Natural killer cell (primary cell): ENCODE results near the gene KCNQ1OT1. TPM values are rescaled to one million over a fixed set of nuclear protein-coding genes. Genes with fewer than 3 reads are reported as not detected.

Source experiments
- ATAC-seq, 3 donors: fragments of 150-1000 bp in 2 of 3; fragments of 200-7000 bp in 1 of 3; cut with Tn5 transposase; 1 replicate in 1 of 3; 2 replicates in 2 of 3; pipeline ENCODE4 v1.10.0; 2021; ENCODE audit warnings: mild to moderate bottlenecking in 2 of 3, moderate library complexity in 2 of 3
- DNase-seq, 2 donors: peaks; one replicate each; pipeline versions ENCODE4 v3.0.0 to v3.0.0-alpha.2; 2013 to 2021; ENCODE audit warnings: mixed read lengths in 1 of 2
- H3K27ac ChIP-seq: one replicate; pipeline ENCODE4 v1.5.1; 2013; ENCODE audit warnings: mild to moderate bottlenecking, low read length
- H3K27me3 ChIP-seq: one replicate; pipeline ENCODE4 v1.6.1; 2013; ENCODE audit warnings: low read length; ENCODE audit not compliant: control insufficient read depth, insufficient read depth
- H3K36me3 ChIP-seq: one replicate; pipeline ENCODE4 v1.6.1; 2013; ENCODE audit warnings: low read length; ENCODE audit not compliant: control insufficient read depth, insufficient read depth
- H3K4me1 ChIP-seq: one replicate; pipeline ENCODE4 v1.6.1; 2013; ENCODE audit warnings: low read length; ENCODE audit not compliant: control insufficient read depth, insufficient read depth
- H3K4me3 ChIP-seq: one replicate; pipeline ENCODE4 v1.5.1; 2013; ENCODE audit warnings: low read length
- H3K9me3 ChIP-seq: one replicate; pipeline ENCODE4 v1.6.1; 2013; ENCODE audit warnings: low read length; ENCODE audit not compliant: control insufficient read depth, insufficient read depth
- H3K27ac Mint-ChIP-seq, 2 donors: one replicate each; pipeline ENCODE4 v1.8.0; 2022; ENCODE audit warnings: mild to moderate bottlenecking in 2 of 2, mixed read lengths in 2 of 2, moderate library complexity in 1 of 2
- H3K27me3 Mint-ChIP-seq, 2 donors: one replicate each; pipeline ENCODE4 v1.8.0; 2022; ENCODE audit warnings: low read depth in 2 of 2, mixed read lengths in 2 of 2
- H3K36me3 Mint-ChIP-seq: one replicate; pipeline ENCODE4 v1.8.0; 2022; ENCODE audit warnings: mixed read lengths
- H3K4me1 Mint-ChIP-seq, 2 donors: one replicate each; pipeline ENCODE4 v1.8.0; 2022; ENCODE audit warnings: mixed read lengths in 2 of 2
- H3K4me3 Mint-ChIP-seq: one replicate; pipeline ENCODE4 v1.8.0; 2022; ENCODE audit warnings: mild to moderate bottlenecking, moderate library complexity, mixed read lengths
- H3K9me3 Mint-ChIP-seq, 2 donors: one replicate each; pipeline ENCODE4 v1.8.0; 2022; ENCODE audit warnings: mixed read lengths in 2 of 2
- WGBS: methylation state at CpG from one replicate; pipeline ENCODE4 v1.1.7; 2013; ENCODE audit warnings: missing lambda C conversion rate; ENCODE audit not compliant: insufficient coverage; 5-methylcytosine and 5-hydroxymethylcytosine counted together
- intact Hi-C: fragments of 100-400 bp; cut with micrococcal nuclease; formaldehyde crosslinking; loops from one replicate; pipeline ENCODE4 v1.14.2; 2022
- total RNA-seq, 4 donors: library from RNA; stranded (reverse); fragments of 120-200 nt in 1 of 4; gene quantifications; one replicate each; pipeline versions ENCODE4 v1.2.3 to v1.2.4, GENCODE V29; 2013 to 2022
- TF ChIP-seq, protein P1 (sequence below): fragments of 200-600 bp; IDR thresholded peaks from one replicate; pipeline ENCODE4 v1.8.0; 2022; ENCODE audit warnings: antibody characterized with exemption

Gene KCNQ1OT1
- total RNA-seq, 3 donors from 2014 or later (not counting 1 experiment from before 2014, with no cell fraction given): 0.72 to 0.78 (median 0.75) TPM

GRCh38 chr11:2715716-2716350 is 16.0 kb upstream of the KCNQ1OT1 start:
- Mint-ChIP-seq H3K27me3 (no peaks in the 10 kb centered on the region), H3K4me1 (no peaks in the 10 kb centered on the region), H3K36me3 (no peaks in the 10 kb centered on the region), H3K4me3 (no peak overlapping the region), H3K27ac (no peak overlapping the region), H3K9me3 (no peaks in the 10 kb centered on the region)
- H3K4me3 ChIP-seq: no peak overlapping the region
- TF ChIP-seq, protein P1, sequence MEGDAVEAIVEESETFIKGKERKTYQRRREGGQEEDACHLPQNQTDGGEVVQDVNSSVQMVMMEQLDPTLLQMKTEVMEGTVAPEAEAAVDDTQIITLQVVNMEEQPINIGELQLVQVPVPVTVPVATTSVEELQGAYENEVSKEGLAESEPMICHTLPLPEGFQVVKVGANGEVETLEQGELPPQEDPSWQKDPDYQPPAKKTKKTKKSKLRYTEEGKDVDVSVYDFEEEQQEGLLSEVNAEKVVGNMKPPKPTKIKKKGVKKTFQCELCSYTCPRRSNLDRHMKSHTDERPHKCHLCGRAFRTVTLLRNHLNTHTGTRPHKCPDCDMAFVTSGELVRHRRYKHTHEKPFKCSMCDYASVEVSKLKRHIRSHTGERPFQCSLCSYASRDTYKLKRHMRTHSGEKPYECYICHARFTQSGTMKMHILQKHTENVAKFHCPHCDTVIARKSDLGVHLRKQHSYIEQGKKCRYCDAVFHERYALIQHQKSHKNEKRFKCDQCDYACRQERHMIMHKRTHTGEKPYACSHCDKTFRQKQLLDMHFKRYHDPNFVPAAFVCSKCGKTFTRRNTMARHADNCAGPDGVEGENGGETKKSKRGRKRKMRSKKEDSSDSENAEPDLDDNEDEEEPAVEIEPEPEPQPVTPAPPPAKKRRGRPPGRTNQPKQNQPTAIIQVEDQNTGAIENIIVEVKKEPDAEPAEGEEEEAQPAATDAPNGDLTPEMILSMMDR: no peak
- intact Hi-C loops: no loop called here
- H3K27me3 ChIP-seq: no peaks in the 10 kb centered on the region
- H3K36me3 ChIP-seq: no peaks in the 10 kb centered on the region
- ATAC-seq: no peak
- WGBS: 94% methylated on average over 15 of the region's 15 CpGs
- H3K27ac ChIP-seq: no peak overlapping the region
- no peaks in the 10 kb centered on the region for H3K9me3 ChIP-seq
- H3K4me1 ChIP-seq: no peaks in the 10 kb centered on the region
- DNase-seq: no peak

DNA sequence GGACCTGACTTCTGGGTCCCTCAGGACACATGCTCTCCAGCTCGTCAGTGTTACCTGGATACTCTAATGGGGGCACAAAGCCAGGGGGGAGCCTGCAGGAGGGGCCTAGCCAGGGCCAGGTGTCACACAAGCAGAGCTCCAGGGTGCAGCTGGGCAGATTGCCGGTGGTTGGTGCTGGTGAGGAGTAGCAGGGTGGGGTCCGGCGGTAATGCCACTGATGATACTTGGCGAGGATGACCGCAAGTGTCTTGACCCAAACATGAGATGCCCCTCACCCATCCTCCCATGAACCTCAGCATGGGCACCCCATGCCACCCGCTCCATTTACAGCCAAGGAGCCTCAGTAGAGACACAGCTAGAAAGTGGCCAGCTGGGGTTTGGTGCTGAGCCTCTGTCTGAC is 15.1 kb upstream of the KCNQ1OT1 start:
- no peaks in the 10 kb centered on the region for H3K36me3 ChIP-seq
- H3K27me3 Mint-ChIP-seq: no peaks in the 10 kb centered on the region
- no peak overlapping the region for H3K27ac ChIP-seq
- no peaks in the 10 kb centered on the region for H3K4me1 ChIP-seq
- H3K4me3 Mint-ChIP-seq: no peak overlapping the region
- no peaks in the 10 kb centered on the region for H3K27me3 ChIP-seq
- DNase-seq (no peak), ATAC-seq (no peak)
- no peak overlapping the region for H3K4me3 ChIP-seq
- no peaks in the 10 kb centered on the region for H3K4me1 Mint-ChIP-seq
- TF ChIP-seq, protein P1: no peak
- H3K36me3 Mint-ChIP-seq: no peaks in the 10 kb centered on the region
- intact Hi-C loops: no loop called here
- no peaks in the 10 kb centered on the region for H3K9me3 Mint-ChIP-seq
- WGBS: 87% methylated on average over 7 of the region's 7 CpGs
- H3K27ac Mint-ChIP-seq: no peak overlapping the region
- H3K9me3 ChIP-seq: no peaks in the 10 kb centered on the region

DNA sequence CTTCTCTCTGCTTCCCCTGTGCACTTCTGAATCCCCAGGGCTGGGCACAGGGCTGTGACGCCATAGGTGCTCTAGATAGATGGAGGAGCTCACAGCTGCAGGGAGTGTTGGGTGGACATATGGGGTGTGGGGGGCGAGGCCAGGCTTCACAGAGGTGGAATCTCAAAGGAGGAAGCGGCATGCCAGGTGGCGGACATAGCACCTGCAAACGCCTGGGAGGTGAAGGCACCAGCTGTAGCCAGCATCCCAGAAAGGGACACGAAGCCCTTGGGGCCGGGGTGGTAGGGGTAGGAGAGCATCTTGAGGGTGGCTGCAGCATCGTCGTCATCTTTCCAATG is 14.6 kb upstream of the KCNQ1OT1 start:
- no peaks in the 10 kb centered on the region for H3K4me1 Mint-ChIP-seq
- ATAC-seq: no peak
- WGBS: 87% methylated on average over 9 of the region's 9 CpGs
- no peaks in the 10 kb centered on the region for H3K27me3 Mint-ChIP-seq
- Histone ChIP-seq H3K9me3 (no peaks in the 10 kb centered on the region), H3K27me3 (no peaks in the 10 kb centered on the region), H3K36me3 (no peaks in the 10 kb centered on the region), H3K4me1 (no peaks in the 10 kb centered on the region), H3K4me3 (no peak overlapping the region), H3K27ac (no peak overlapping the region)
- H3K36me3 Mint-ChIP-seq: no peaks in the 10 kb centered on the region
- TF ChIP-seq, protein P1: no peak
- H3K9me3 Mint-ChIP-seq: no peaks in the 10 kb centered on the region
- H3K4me3 Mint-ChIP-seq: no peak overlapping the region
- no peak for DNase-seq
- intact Hi-C loops: no loop called here
- no peak overlapping the region for H3K27ac Mint-ChIP-seq
